Adrenal gland (tissue), 5 donors: ENCODE results near the gene KCTD11.

ENCODE experiments used
- POLR2A ChIP-seq, 2 donors: fragments of 450-650 bp; IDR thresholded peaks; one replicate each; pipeline ENCODE4 v1.6.1; 2017; ENCODE audit warnings: antibody characterized with exemption in 2 of 2, mild to moderate bottlenecking in 2 of 2, moderate library complexity in 1 of 2
- TF ChIP-seq, protein P1 (sequence below), 6 experiments: fragments of 450-650 bp in 4 of 6; fragments of 200-600 bp in 2 of 6; sonication (generic) in 1 of 6; IDR thresholded peaks; 1 replicate in 5 of 6; 2 replicates in 1 of 6; pipeline versions ENCODE4 v1.5.1 to v1.8.0; 2016 to 2021; ENCODE audit warnings: antibody characterized with exemption in 6 of 6, mild to moderate bottlenecking in 2 of 6, moderate library complexity in 1 of 6
- donor health status: DM: no; HTN: no; CAD: no.

DNA sequence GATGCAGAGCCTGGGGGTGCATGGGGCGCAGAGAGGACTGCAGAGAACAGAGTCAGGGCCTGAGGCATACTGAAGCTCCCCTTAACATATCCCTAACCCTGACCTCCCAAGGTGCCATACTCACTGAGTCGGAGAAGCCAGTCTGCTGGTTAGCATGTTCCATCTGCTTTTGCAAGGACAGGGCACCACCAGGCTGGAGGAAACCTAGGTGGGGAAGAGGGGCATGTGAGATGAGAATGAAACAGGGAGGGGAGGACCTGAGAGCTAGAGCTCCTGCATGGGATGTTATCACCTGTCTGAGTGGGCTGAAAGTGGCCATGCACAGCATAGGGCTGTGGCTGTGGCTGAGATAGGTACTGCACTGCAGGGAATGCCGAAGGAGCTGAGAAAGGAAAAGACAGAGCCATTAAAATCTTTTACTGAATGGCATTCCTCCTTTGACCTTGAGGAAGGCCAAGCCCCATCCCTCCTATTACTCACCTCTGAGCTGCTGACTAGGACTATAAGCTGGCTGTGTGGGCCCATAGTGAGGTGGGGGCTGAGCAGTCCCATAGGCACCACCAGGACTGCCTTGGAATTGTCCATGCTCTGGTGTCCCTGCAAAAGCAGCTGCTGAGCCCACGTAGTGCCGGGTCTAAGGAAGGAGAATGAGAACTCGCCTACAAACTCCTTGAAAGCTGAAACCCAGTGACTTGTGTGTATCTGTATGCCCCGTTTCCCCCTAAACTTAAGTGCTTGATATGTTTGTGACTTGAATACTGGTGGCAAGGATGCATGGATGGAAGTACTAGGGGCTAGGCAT, 38.7 kb upstream of the KCTD11 start:
- TF ChIP-seq, protein P1, sequence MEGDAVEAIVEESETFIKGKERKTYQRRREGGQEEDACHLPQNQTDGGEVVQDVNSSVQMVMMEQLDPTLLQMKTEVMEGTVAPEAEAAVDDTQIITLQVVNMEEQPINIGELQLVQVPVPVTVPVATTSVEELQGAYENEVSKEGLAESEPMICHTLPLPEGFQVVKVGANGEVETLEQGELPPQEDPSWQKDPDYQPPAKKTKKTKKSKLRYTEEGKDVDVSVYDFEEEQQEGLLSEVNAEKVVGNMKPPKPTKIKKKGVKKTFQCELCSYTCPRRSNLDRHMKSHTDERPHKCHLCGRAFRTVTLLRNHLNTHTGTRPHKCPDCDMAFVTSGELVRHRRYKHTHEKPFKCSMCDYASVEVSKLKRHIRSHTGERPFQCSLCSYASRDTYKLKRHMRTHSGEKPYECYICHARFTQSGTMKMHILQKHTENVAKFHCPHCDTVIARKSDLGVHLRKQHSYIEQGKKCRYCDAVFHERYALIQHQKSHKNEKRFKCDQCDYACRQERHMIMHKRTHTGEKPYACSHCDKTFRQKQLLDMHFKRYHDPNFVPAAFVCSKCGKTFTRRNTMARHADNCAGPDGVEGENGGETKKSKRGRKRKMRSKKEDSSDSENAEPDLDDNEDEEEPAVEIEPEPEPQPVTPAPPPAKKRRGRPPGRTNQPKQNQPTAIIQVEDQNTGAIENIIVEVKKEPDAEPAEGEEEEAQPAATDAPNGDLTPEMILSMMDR (IDR thresholded peaks at IDR 0.05): peak in 4 of 6 experiments; percentile 25 to 45 (median 37)
- TF ChIP-seq POLR2A (IDR thresholded peaks at IDR 0.05): peak in 1 of 2 donors; percentile 6
